Neural crest cell (in vitro differentiated cells): ENCODE measurements around the gene RAPGEF2. TPM values are rescaled to one million over a fixed set of nuclear protein-coding genes. Genes with fewer than 3 reads are reported as not detected.

Experiments used
- DNase-seq: peaks from one replicate; pipeline ENCODE4 v3.0.0; 2021; ENCODE audit warnings: low read depth, mixed read lengths, low spot score
- H3K27ac Mint-ChIP-seq: one replicate; pipeline ENCODE4 v1.8.0; 2021; ENCODE audit warnings: mild to moderate bottlenecking, mixed read lengths; ENCODE audit not compliant: unreplicated experiment
- H3K27me3 Mint-ChIP-seq: 2 replicates; pipeline ENCODE4 v1.8.0; 2021; ENCODE audit warnings: low read depth, mild to moderate bottlenecking, mixed read lengths
- H3K36me3 Mint-ChIP-seq: 2 replicates; pipeline ENCODE4 v1.8.0; 2021; ENCODE audit warnings: low read depth, mild to moderate bottlenecking, mixed read lengths
- H3K4me1 Mint-ChIP-seq: 2 replicates; pipeline ENCODE4 v1.8.0; 2021; ENCODE audit warnings: mixed read lengths
- H3K4me3 Mint-ChIP-seq: one replicate; pipeline ENCODE4 v1.8.0; 2021; ENCODE audit warnings: mild to moderate bottlenecking, mixed read lengths
- H3K9me3 Mint-ChIP-seq: 2 replicates; pipeline ENCODE4 v1.8.0; 2021; ENCODE audit warnings: mixed read lengths
- total RNA-seq: library from RNA; stranded (reverse); gene quantifications from 2 replicates; pipeline ENCODE4 v1.2.1, GENCODE V29; 2021
- TF ChIP-seq, protein P1 (sequence below): fragments of 200-600 bp; sonication (generic); conservative IDR thresholded peaks from 2 replicates; pipeline ENCODE4 v1.5.0; 2021; ENCODE audit warnings: antibody characterized with exemption, mild to moderate bottlenecking

The RAPGEF2 gene
- total RNA-seq, 1 donor from 2014 or later = 44.2 TPM

DNA sequence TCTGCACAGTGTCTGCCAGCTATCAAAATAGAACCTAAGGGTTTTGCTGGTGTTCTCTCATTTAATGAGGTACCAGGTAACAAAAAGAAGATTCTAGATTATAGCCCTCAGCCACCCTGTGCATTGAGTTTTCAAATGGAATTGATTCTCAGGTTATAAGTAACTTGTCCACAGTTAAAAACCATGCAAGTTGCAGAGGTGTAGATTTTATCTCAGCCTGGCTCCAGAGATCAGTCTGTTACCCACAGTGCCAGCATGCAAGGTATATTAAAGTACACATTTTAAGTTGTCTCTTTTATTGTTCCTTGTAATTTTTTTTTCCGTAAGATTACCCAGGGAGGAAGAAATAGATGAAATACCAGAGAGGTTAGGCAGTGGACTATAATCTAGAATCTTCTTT lies 59.7 kb downstream of the RAPGEF2 start:
- Mint-ChIP-seq H3K27me3 (no peaks in the 10 kb centered on the region), H3K4me3 (no peak overlapping the region), H3K9me3 (peaks cover 3% of the 10 kb centered on the region), H3K27ac (no peak overlapping the region), H3K36me3 (no peaks in the 10 kb centered on the region), H3K4me1 (peaks cover 14% of the 10 kb centered on the region)
- DNase-seq = no peak
- TF ChIP-seq, protein P1, sequence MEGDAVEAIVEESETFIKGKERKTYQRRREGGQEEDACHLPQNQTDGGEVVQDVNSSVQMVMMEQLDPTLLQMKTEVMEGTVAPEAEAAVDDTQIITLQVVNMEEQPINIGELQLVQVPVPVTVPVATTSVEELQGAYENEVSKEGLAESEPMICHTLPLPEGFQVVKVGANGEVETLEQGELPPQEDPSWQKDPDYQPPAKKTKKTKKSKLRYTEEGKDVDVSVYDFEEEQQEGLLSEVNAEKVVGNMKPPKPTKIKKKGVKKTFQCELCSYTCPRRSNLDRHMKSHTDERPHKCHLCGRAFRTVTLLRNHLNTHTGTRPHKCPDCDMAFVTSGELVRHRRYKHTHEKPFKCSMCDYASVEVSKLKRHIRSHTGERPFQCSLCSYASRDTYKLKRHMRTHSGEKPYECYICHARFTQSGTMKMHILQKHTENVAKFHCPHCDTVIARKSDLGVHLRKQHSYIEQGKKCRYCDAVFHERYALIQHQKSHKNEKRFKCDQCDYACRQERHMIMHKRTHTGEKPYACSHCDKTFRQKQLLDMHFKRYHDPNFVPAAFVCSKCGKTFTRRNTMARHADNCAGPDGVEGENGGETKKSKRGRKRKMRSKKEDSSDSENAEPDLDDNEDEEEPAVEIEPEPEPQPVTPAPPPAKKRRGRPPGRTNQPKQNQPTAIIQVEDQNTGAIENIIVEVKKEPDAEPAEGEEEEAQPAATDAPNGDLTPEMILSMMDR = no peak

DNA sequence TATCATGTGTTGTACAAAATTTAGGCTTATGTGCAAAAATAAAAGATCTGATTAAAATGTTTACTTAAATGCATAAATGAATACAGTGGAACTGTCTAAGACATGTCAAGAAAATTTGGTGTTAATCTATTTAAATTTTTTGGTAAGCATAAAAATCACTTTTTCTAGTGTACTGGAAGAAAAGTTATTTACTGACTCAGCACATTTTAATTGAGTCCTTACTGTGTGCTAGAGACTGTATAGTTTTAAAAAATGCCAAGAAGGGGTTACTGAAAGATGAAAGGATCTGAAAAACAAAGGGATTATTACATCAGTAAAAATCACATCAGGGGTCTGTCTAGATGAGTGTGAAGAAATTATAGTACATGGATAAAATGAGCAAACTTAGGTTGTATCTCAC lies 60.6 kb downstream of the RAPGEF2 start:
- H3K27ac Mint-ChIP-seq = no peak overlapping the region
- H3K9me3 Mint-ChIP-seq = peaks cover 3% of the 10 kb centered on the region
- TF ChIP-seq, protein P1 = no peak
- peaks cover 18% of the 10 kb centered on the region for H3K4me1 Mint-ChIP-seq
- no peak for DNase-seq
- no peaks in the 10 kb centered on the region for H3K27me3 Mint-ChIP-seq
- no peak overlapping the region for H3K4me3 Mint-ChIP-seq
- H3K36me3 Mint-ChIP-seq = no peaks in the 10 kb centered on the region

DNA sequence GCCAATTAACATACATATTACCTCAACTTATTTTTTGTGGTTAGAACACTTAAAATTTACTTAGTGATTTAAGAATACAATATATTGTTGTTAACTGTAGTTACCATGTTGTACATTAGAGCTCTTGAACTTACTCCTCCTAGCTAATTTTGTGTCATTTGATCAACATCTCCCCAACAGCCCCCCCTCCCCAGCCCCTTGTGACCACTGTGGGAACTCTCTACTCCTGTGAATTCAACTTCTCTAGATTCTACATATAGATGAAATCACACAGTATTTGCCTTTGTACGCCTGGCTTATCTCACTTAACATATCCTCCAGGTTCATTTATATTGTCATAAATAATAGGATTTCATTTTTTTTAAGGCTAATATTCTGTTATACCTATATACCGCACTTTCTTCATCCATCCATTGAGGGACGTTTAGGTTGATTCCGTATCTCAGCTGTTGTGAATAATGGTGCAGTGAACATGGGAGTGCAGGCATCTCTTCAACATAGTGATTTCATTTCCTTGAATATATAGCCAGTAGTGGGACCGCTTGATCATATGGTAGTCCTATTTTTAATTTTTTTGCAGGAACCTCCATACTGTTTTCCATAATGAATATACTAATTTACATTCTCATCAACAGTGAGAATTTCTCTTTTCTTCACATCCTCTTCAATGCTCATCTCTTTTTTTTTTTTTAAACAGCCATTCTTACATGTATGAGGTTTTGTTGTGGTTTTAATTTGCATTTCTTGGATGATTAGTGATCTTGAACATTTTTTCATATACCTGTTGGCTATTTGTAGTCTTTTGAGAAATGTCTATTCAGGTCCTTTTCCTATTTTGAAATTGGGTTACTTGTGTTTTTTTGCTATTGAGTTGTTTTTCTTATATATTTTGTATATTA lies 66.8 kb downstream of the RAPGEF2 start:
- Mint-ChIP-seq H3K27me3 (no peaks in the 10 kb centered on the region), H3K4me3 (no peak overlapping the region), H3K9me3 (peaks cover 3% of the 10 kb centered on the region), H3K27ac (no peak overlapping the region), H3K4me1 (peaks cover 20% of the 10 kb centered on the region), H3K36me3 (no peaks in the 10 kb centered on the region)
- no peak for DNase-seq
- TF ChIP-seq, protein P1 = no peak

DNA sequence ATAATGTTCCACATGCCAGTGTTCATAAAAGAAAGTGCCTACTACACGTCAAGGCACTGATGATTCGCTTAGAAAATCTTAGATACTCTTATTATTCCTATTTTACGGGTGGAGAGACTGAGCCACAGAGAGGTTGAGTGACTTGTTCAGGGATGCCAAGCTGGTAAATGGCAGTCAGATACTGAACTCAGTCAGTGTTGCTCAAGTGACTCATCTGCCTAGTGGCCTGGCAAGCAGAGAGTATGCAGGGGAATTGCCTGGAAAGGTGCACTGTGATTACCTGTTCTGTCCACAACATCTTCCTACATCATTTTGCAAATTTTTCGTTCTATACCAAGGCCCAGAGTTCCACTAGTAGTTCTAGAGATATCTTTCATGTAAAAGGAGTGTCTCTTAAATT lies 68.4 kb downstream of the RAPGEF2 start:
- no peak for DNase-seq
- Mint-ChIP-seq H3K27me3 (no peaks in the 10 kb centered on the region), H3K36me3 (no peaks in the 10 kb centered on the region), H3K4me3 (no peak overlapping the region), H3K9me3 (peaks cover 3% of the 10 kb centered on the region), H3K27ac (no peak overlapping the region), H3K4me1 (peaks cover 30% of the 10 kb centered on the region)
- TF ChIP-seq, protein P1 = no peak

DNA sequence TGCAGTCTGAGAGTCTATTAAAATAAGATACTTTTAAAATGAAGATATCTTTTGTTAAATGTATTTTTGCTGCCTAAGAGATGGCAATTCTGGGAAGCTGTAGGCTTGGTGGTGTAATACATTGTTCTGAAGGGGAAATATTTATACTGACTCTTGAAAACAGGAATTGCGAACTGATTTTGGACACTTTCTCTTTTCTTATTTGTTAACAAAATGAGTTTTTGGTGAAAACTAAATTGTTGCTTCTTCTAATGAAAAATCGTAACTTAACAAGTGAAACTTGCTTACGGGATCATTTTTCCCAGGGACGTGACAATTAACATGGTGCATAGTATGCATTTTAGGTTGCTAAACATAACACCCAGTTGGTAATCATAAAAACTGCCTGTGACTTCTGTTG lies 71.0 kb downstream of the RAPGEF2 start:
- DNase-seq = no peak
- H3K9me3 Mint-ChIP-seq = no peaks in the 10 kb centered on the region
- H3K27me3 Mint-ChIP-seq = no peaks in the 10 kb centered on the region
- no peak overlapping the region for H3K27ac Mint-ChIP-seq
- H3K4me1 Mint-ChIP-seq = peaks cover 25% of the 10 kb centered on the region
- no peaks in the 10 kb centered on the region for H3K36me3 Mint-ChIP-seq
- TF ChIP-seq, protein P1 = no peak
- no peak overlapping the region for H3K4me3 Mint-ChIP-seq
